ENCODE data around the gene KRT75. TPM values are rescaled to one million over a fixed set of nuclear protein-coding genes. Genes with fewer than 3 reads are reported as not detected.
"Not testable (repeated sequence)": the region's sequence is repeated elsewhere in the genome, so short reads cannot be mapped to it uniquely, and the experiment has no call there.

Gene KRT75
- total and polyA plus RNA-seq, 8 donors, result not detected

DNA sequence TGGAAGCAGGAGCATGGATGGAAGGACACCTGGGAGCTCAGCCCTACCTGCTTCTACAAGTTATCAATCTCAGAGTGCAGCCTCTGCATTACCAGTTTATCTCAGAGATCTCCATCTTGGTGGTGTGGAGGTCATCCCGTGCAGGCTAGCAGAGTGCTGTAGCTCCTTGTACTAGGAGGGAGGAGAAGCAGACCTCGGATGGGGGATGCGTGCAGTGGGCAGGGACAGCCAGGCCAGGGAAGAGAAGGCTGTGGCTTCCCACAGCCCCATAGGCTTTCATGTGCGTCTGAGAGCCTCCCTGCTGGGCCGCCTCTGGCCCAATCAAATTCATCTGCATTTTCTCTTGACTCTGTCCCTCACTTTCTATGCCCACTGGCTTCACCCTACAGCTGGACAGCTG, 19.2 kb downstream of the KRT75 start:
- Histone ChIP-seq H3K4me1 (peaks cover 0 to 32% (median 8%) of the 10 kb centered on the region in 4 donors), H3K36me3 (no peaks in the 10 kb centered on the region), H3K9me3 (no peaks in the 10 kb centered on the region), H3K27ac (peak overlapping the region in 1 of 5 donors; percentile 70), H3K27me3 (no peaks in the 10 kb centered on the region), H3K4me3 (no peak overlapping the region)
- DNase-seq, result no peak
- intact Hi-C loops (cut with DNase I; ENCODE audit: low total_unique reads), result no loop called here
- no peak for TF ChIP-seq CTCF (IDR thresholded peaks at IDR 0.05)
- TF ChIP-seq POLR2AphosphoS5 (IDR thresholded peaks at IDR 0.05), result no peak
- TF ChIP-seq POLR2A (IDR thresholded peaks at IDR 0.05), result no peak
- no peak for TF ChIP-seq EP300 (IDR thresholded peaks at IDR 0.05)
- WGBS, 5 donors, result 74 to 86% (median 82%) methylated on average over 5 of the region's 5 CpGs

- intact Hi-C loops (cut with DNase I; ENCODE audit: low total_unique reads), result no loop called here
- Histone ChIP-seq H3K4me1 (peaks cover 0 to 32% (median 8%) of the 10 kb centered on the region in 4 donors), H3K36me3 (no peaks in the 10 kb centered on the region), H3K4me3 (no peak overlapping the region), H3K27ac (no peak overlapping the region), H3K27me3 (no peaks in the 10 kb centered on the region), H3K9me3 (no peaks in the 10 kb centered on the region)
- TF ChIP-seq CTCF (IDR thresholded peaks at IDR 0.05) (no peak), POLR2A (IDR thresholded peaks at IDR 0.05) (no peak), POLR2AphosphoS5 (IDR thresholded peaks at IDR 0.05) (no peak), EP300 (IDR thresholded peaks at IDR 0.05) (no peak)
- 60 to 80% (median 67%) methylated on average over 4 to 8 of the region's 8 CpGs for WGBS, 5 donors
- DNase-seq, result no peak
Measured at GRCh38 chr12:52413782-52414345, 20.3 kb downstream of the KRT75 start.

DNA sequence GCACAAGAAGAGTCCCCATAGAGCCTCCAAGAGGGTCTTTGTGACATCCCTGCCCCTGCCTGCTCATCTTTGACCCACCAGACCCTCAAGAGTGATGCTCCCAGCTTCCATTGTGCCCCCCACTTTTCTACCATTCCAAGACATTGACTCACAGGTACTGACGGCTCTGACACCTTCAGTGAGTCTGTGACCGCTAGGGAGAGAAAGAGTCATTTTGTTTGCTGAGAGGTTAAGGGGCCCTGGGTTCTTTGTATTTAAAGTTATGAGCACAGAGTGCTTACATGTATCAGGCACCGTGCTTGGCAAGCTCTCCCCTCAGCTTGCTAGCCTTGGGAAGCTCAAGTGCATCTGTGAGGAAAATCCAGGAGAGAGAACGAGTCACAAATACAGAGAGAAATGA, 21.0 kb downstream of the KRT75 start:
- TF ChIP-seq POLR2A (IDR thresholded peaks at IDR 0.05) (no peak), CTCF (IDR thresholded peaks at IDR 0.05) (no peak), POLR2AphosphoS5 (IDR thresholded peaks at IDR 0.05) (no peak), EP300 (IDR thresholded peaks at IDR 0.05) (no peak)
- peaks cover 0 to 32% (median 8%) of the 10 kb centered on the region in 4 donors for H3K4me1 ChIP-seq
- no peaks in the 10 kb centered on the region for H3K36me3 ChIP-seq
- H3K27ac ChIP-seq, result no peak overlapping the region
- 38 to 60% (median 46%) methylated on average over 4 of the region's 4 CpGs for WGBS, 5 donors
- H3K9me3 ChIP-seq, result no peaks in the 10 kb centered on the region
- intact Hi-C loops (cut with DNase I; ENCODE audit: low total_unique reads), result no loop called here
- no peaks in the 10 kb centered on the region for H3K27me3 ChIP-seq
- no peak for DNase-seq
- no peak overlapping the region for H3K4me3 ChIP-seq

DNA sequence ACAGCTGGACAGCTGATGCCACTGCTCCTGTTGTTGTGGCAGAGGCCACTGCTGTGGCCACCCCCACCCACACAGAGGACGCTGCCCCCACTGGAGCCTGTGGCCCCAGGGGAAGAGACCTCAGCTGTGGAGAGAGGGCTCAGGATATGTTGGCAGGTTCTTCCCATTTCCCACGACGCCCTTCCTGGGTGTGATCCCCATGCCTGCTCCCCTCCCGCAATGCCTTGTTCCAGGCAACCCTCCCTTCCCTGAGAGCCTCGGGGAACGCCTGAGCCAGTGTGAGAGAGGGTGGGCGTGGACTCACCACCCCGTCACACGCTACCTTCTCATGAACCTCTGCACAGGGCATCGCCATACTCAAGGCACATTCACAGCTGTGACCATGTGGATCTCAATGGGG, 22.4 kb downstream of the KRT75 start:
- intact Hi-C loops (cut with DNase I; ENCODE audit: low total_unique reads), result no loop called here
- H3K4me1 ChIP-seq, result peaks cover 0 to 32% (median 8%) of the 10 kb centered on the region in 4 donors
- H3K27me3 ChIP-seq, result no peaks in the 10 kb centered on the region
- no peaks in the 10 kb centered on the region for H3K9me3 ChIP-seq
- H3K27ac ChIP-seq, result no peak overlapping the region
- no peak for DNase-seq
- WGBS, 5 donors, result 86 to 94% (median 88%) methylated on average over 9 to 10 of the region's 10 CpGs
- TF ChIP-seq POLR2A (IDR thresholded peaks at IDR 0.05) (no peak), POLR2AphosphoS5 (IDR thresholded peaks at IDR 0.05) (no peak), EP300 (IDR thresholded peaks at IDR 0.05) (no peak), CTCF (IDR thresholded peaks at IDR 0.05) (no peak)
- no peak overlapping the region for H3K4me3 ChIP-seq
- H3K36me3 ChIP-seq, result no peaks in the 10 kb centered on the region

DNA sequence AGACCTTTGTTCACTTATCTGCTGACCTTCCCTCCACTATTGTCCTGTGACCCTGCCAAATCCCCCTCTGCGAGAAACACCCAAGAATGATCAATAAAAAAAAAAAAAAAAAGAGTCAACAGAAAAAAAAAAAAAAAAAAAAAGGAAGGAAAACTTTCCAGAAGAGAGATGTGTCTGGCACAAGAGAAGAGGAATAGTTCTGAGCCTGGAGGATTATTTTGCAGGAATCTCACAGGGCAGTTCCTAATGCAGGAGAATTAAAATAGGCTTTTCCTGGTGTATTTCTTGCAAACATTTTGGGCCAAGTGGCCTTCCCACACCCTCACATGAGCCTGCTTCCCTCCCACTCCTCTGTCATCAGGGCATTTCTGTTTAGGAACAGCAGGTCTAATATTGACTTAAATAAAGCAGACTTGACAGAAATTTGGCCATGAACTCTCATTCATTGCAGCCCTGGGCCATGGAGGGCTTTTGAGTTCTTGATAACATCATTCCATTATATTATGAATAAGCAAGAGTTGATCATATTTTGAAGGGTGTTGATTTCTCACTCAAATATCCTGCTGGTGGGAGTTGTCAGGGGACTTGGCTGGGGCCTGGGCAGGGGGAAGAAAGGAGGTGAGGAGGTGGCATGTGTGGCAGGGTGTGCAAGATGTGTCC, 23.5 kb downstream of the KRT75 start:
- intact Hi-C loops (cut with DNase I; ENCODE audit: low total_unique reads); DNase-seq: not testable (repeated sequence)

More for the DNA sequence above, 23.5 kb downstream of the KRT75 start:
- H3K9me3 ChIP-seq, H3K36me3 ChIP-seq, H3K27ac ChIP-seq, H3K4me3 ChIP-seq, H3K27me3 ChIP-seq: not testable (repeated sequence)
- WGBS, 5 donors, result 0% methylated on average over 1 of the region's 1 CpG; no CpG with 5 or more reads in 4 of the 5 donors
- H3K4me1 ChIP-seq, result peaks cover 0 to 25% (median 6%) of the 10 kb centered on the region in 4 donors

Measured in stomach (tissue), 9 donors.